ENCODE results near the gene LARGE1. TPM values are rescaled to one million over a fixed set of nuclear protein-coding genes. Genes with fewer than 3 reads are reported as not detected.
A peak's percentile ranks its signal among the peaks of the same experiment; 100 is the strongest.

LARGE1 gene
- total and polyA plus RNA-seq, 2 donors (not counting 1 experiment from before 2014, with no cell fraction given), result 14.1 to 19.2 TPM

DNA sequence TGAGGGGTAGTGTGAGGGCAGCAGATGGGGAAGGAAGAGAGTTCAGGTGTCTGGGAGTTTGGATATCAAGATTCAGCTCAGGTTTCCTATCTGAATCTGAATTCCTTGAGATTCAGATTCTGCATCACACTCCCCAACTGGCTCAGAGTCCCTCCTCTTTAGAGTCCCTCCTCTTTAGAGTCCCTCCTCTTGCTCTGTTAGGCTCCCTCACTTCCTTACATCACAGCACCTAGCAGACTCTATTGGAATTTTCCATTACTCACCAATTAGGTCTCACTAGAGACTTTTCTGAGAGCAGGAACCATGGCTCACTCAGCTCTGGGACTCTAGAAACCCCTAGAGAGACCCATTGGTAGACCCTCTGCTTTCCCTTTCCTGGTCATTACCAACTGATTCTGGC is 558.7 kb downstream of the LARGE1 start:
- Histone ChIP-seq H3K79me2 (ENCODE audit: control insufficient read depth, insufficient read depth, low read length) (no peaks in the 10 kb centered on the region), H3K27ac (ENCODE audit: insufficient read depth, low read length) (no peak overlapping the region), H4K20me1 (ENCODE audit: control insufficient read depth, extremely low read depth, insufficient read depth, low read length) (no peaks in the 10 kb centered on the region), H3K36me3 (ENCODE audit: control insufficient read depth, insufficient read depth, low read length) (no peaks in the 10 kb centered on the region), H3K9ac (ENCODE audit: insufficient read depth, low read length) (no peak overlapping the region), H3K4me3 (replicated peaks in 1 of 4; ENCODE audit: control extremely low read depth in 1 of 4, insufficient read depth in 1 of 4, low read depth in 3 of 4, low read length in 4 of 4) (no peak overlapping the region), H3K4me1 (ENCODE audit: control insufficient read depth, extremely low read depth, insufficient read depth, low read length) (no peaks in the 10 kb centered on the region), H3K27me3 (ENCODE audit: control insufficient read depth, insufficient read depth, low read length) (no peaks in the 10 kb centered on the region), H3K4me2 (ENCODE audit: extremely low read depth, insufficient read depth, low read length) (no peak overlapping the region), H2AFZ (ENCODE audit: low read length) (no peak overlapping the region), H3K9me3 (ENCODE audit: control insufficient read depth, insufficient read depth, low read depth, low read length) (no peaks in the 10 kb centered on the region)
- no peak for TF ChIP-seq EZH2 (IDR thresholded peaks at IDR 0.05; ENCODE audit: low read length, missing control alignments)
- TF ChIP-seq, protein P1, sequence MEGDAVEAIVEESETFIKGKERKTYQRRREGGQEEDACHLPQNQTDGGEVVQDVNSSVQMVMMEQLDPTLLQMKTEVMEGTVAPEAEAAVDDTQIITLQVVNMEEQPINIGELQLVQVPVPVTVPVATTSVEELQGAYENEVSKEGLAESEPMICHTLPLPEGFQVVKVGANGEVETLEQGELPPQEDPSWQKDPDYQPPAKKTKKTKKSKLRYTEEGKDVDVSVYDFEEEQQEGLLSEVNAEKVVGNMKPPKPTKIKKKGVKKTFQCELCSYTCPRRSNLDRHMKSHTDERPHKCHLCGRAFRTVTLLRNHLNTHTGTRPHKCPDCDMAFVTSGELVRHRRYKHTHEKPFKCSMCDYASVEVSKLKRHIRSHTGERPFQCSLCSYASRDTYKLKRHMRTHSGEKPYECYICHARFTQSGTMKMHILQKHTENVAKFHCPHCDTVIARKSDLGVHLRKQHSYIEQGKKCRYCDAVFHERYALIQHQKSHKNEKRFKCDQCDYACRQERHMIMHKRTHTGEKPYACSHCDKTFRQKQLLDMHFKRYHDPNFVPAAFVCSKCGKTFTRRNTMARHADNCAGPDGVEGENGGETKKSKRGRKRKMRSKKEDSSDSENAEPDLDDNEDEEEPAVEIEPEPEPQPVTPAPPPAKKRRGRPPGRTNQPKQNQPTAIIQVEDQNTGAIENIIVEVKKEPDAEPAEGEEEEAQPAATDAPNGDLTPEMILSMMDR (conservative IDR thresholded peaks at IDR 0.05 in 1 of 2, IDR thresholded peaks at IDR 0.05 in 1 of 2; ENCODE audit: low read depth in 1 of 2, low read length in 2 of 2), result no peak
- DNase-seq (ENCODE audit: low read depth in 2 of 2), result peak in 1 of 2 donors; percentile 25

DNA sequence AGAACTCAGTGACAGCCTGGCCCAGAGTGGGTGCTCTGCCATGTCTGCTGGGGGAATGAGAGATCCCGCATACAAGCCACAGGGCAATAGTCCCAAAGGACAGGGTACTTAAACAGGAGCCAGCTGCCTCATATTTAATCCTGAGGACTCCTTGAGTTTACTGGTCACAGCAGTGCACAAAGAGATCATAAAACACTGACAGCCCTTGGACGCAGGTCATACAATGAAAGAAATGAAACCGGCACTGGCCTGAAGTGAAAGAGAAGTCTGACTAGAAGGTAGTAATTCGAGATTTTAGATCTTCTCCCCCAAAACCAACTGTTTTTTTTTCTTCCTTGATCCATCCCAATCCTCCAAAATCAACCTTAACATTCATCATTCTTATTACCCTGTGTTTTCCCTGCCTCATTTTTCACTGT is 562.3 kb downstream of the LARGE1 start:
- Histone ChIP-seq H3K4me3 (replicated peaks in 1 of 4; ENCODE audit: control extremely low read depth in 1 of 4, insufficient read depth in 1 of 4, low read depth in 3 of 4, low read length in 4 of 4) (no peak overlapping the region), H3K9me3 (ENCODE audit: control insufficient read depth, insufficient read depth, low read depth, low read length) (no peaks in the 10 kb centered on the region), H3K4me1 (ENCODE audit: control insufficient read depth, extremely low read depth, insufficient read depth, low read length) (no peaks in the 10 kb centered on the region), H3K4me2 (ENCODE audit: extremely low read depth, insufficient read depth, low read length) (no peak overlapping the region), H3K36me3 (ENCODE audit: control insufficient read depth, insufficient read depth, low read length) (no peaks in the 10 kb centered on the region), H3K79me2 (ENCODE audit: control insufficient read depth, insufficient read depth, low read length) (no peaks in the 10 kb centered on the region), H2AFZ (ENCODE audit: low read length) (no peak overlapping the region), H3K9ac (ENCODE audit: insufficient read depth, low read length) (no peak overlapping the region), H3K27ac (ENCODE audit: insufficient read depth, low read length) (no peak overlapping the region), H3K27me3 (ENCODE audit: control insufficient read depth, insufficient read depth, low read length) (no peaks in the 10 kb centered on the region), H4K20me1 (ENCODE audit: control insufficient read depth, extremely low read depth, insufficient read depth, low read length) (no peaks in the 10 kb centered on the region)
- DNase-seq (ENCODE audit: low read depth in 2 of 2), result no peak
- TF ChIP-seq, protein P1 (conservative IDR thresholded peaks at IDR 0.05 in 1 of 2, IDR thresholded peaks at IDR 0.05 in 1 of 2; ENCODE audit: low read depth in 1 of 2, low read length in 2 of 2), result no peak
- no peak for TF ChIP-seq EZH2 (IDR thresholded peaks at IDR 0.05; ENCODE audit: low read length, missing control alignments)

GRCh38 chr22:33354928-33355327 is 565.3 kb downstream of the LARGE1 start:
- H3K27ac ChIP-seq (ENCODE audit: insufficient read depth, low read length), result no peak overlapping the region
- H4K20me1 ChIP-seq (ENCODE audit: control insufficient read depth, extremely low read depth, insufficient read depth, low read length), result no peaks in the 10 kb centered on the region
- no peaks in the 10 kb centered on the region for H3K79me2 ChIP-seq (ENCODE audit: control insufficient read depth, insufficient read depth, low read length)
- TF ChIP-seq EZH2 (IDR thresholded peaks at IDR 0.05; ENCODE audit: low read length, missing control alignments), result no peak
- TF ChIP-seq, protein P1 (conservative IDR thresholded peaks at IDR 0.05 in 1 of 2, IDR thresholded peaks at IDR 0.05 in 1 of 2; ENCODE audit: low read depth in 1 of 2, low read length in 2 of 2), result no peak
- no peak overlapping the region for H3K9ac ChIP-seq (ENCODE audit: insufficient read depth, low read length)
- no peaks in the 10 kb centered on the region for H3K36me3 ChIP-seq (ENCODE audit: control insufficient read depth, insufficient read depth, low read length)
- no peaks in the 10 kb centered on the region for H3K9me3 ChIP-seq (ENCODE audit: control insufficient read depth, insufficient read depth, low read depth, low read length)
- H2AFZ ChIP-seq (ENCODE audit: low read length), result no peak overlapping the region
- H3K4me2 ChIP-seq (ENCODE audit: extremely low read depth, insufficient read depth, low read length), result no peak overlapping the region
- H3K27me3 ChIP-seq (ENCODE audit: control insufficient read depth, insufficient read depth, low read length), result no peaks in the 10 kb centered on the region
- H3K4me3 ChIP-seq (replicated peaks in 1 of 4; ENCODE audit: control extremely low read depth in 1 of 4, insufficient read depth in 1 of 4, low read depth in 3 of 4, low read length in 4 of 4), result no peak overlapping the region
- DNase-seq (ENCODE audit: low read depth in 2 of 2), result peak in 1 of 2 donors; percentile 50
- H3K4me1 ChIP-seq (ENCODE audit: control insufficient read depth, extremely low read depth, insufficient read depth, low read length), result no peaks in the 10 kb centered on the region

Measured in fibroblast of lung (primary cell).